Measurements from ENCODE around the gene TSPAN1. TPM values are rescaled to one million over a fixed set of nuclear protein-coding genes. Genes with fewer than 3 reads are reported as not detected.

TSPAN1 gene
- total and polyA plus RNA-seq, 4 donors: 45.3 to 174 (median 139) TPM

Small RNA genes lying within 50 kb of the gene (small RNA-seq; reads per million reads assigned to genes)
- not detected for gene AL672043.1 (ENCODE audit: low replicate concordance)

Other genes with a start within 250 kb of the TSPAN1 start
- 10 to 100 TPM; 14.0 to 36.7 TPM for gene PIK3R3, start 42.5 kb upstream of the TSPAN1 start, total RNA-seq
- 10 to 100 TPM in 1 of 2 donors, 1 to 10 TPM in 1; 9.1 to 20.1 TPM for gene PIK3R3, start 42.5 kb upstream of the TSPAN1 start, polyA plus RNA-seq
- not detected for gene P3R3URF, start 1.4 kb downstream of the TSPAN1 start, total RNA-seq
- not detected for gene P3R3URF, start 1.4 kb downstream of the TSPAN1 start, polyA plus RNA-seq
- gene POMGNT1, start 23.3 kb downstream of the TSPAN1 start, total RNA-seq: 10 to 100 TPM; 34.6 to 70.2 TPM
- 10 to 100 TPM; 40.4 to 49.1 TPM for gene POMGNT1, start 23.3 kb downstream of the TSPAN1 start, polyA plus RNA-seq
- 1 to 10 TPM in 1 of 2 donors, under 1 TPM in 1; 0.63 to 2.8 TPM for gene LURAP1, start 28.2 kb downstream of the TSPAN1 start, total RNA-seq
- 1 to 10 TPM in 1 of 2 donors, under 1 TPM in 1; 0.41 to 1.2 TPM for gene LURAP1, start 28.2 kb downstream of the TSPAN1 start, polyA plus RNA-seq
- 1 to 10 TPM; 2.1 to 2.2 TPM for gene RAD54L, start 72.7 kb downstream of the TSPAN1 start, total RNA-seq
- gene RAD54L, start 72.7 kb downstream of the TSPAN1 start, polyA plus RNA-seq: 1 to 10 TPM in 1 of 2 donors, under 1 TPM in 1; 0.72 to 2.0 TPM
- gene LRRC41, start 128.5 kb downstream of the TSPAN1 start, total RNA-seq: 10 to 100 TPM; 61.6 to 63.0 TPM
- gene LRRC41, start 128.5 kb downstream of the TSPAN1 start, polyA plus RNA-seq: 10 to 100 TPM; 21.6 to 38.9 TPM
- gene UQCRH, start 128.6 kb downstream of the TSPAN1 start, total RNA-seq: 100 to 1,000 TPM; 159 to 311 TPM
- gene UQCRH, start 128.6 kb downstream of the TSPAN1 start, polyA plus RNA-seq: 100 to 1,000 TPM; 297 to 400 TPM
- gene NSUN4, start 165.7 kb downstream of the TSPAN1 start, total RNA-seq: 10 to 100 TPM; 28.9 to 29.3 TPM
- gene NSUN4, start 165.7 kb downstream of the TSPAN1 start, polyA plus RNA-seq: 10 to 100 TPM; 11.2 to 17.8 TPM
- gene FAAH, start 219.2 kb downstream of the TSPAN1 start, total RNA-seq: 10 to 100 TPM; 22.2 to 33.4 TPM
- gene FAAH, start 219.2 kb downstream of the TSPAN1 start, polyA plus RNA-seq: 10 to 100 TPM; 13.9 to 34.8 TPM